Pancreas (tissue), 10 donors: ENCODE results near the gene ZNF592. TPM values are rescaled to one million over a fixed set of nuclear protein-coding genes. Genes with fewer than 3 reads are reported as not detected.

Source experiments
- ATAC-seq, 4 donors: fragments of 200-7000 bp; cut with Tn5 transposase; one replicate each; pipeline versions ENCODE4 v1.8.0 to v1.9.1; 2020; ENCODE audit warnings: mild to moderate bottlenecking in 4 of 4, moderate library complexity in 4 of 4
- DNase-seq, 6 donors: peaks; one replicate each; pipeline ENCODE4 v3.0.0-alpha.2; 2020
- FAIRE-seq: peaks from 2 replicates; lab custom pipeline; 2012; peaks lifted over from hg19 to GRCh38; lab: Jason Lieb, UNC
- H3K27ac ChIP-seq, 4 donors: fragments of 200-600 bp; sonication (generic); 1 replicate in 3 of 4; 2 replicates in 1 of 4; pipeline versions ENCODE4 v1.5.0 to v1.8.0; 2020
- H3K27me3 ChIP-seq, 4 donors: fragments of 200-600 bp; one replicate each; pipeline ENCODE4 v1.8.0; 2021
- H3K36me3 ChIP-seq, 3 donors: fragments of 200-600 bp; sonication (generic) in 1 of 3; one replicate each; pipeline versions ENCODE4 v1.5.0 to v1.8.0; 2020 to 2021
- H3K4me1 ChIP-seq, 3 donors: fragments of 200-600 bp; one replicate each; pipeline ENCODE4 v1.8.0; 2021
- H3K4me3 ChIP-seq, 4 donors: fragments of 200-600 bp; sonication (generic) in 2 of 4; one replicate each; pipeline versions ENCODE4 v1.5.0 to v1.8.0; 2020 to 2021
- H3K9me3 ChIP-seq, 4 donors: fragments of 200-600 bp; one replicate each; pipeline ENCODE4 v1.8.0; 2021
- WGBS, 2 donors: extraction: QIAGEN DNeasy Blood & Tissue Kit; methylation state at CpG; one replicate each; pipeline ENCODE4 v1.1.7; 2013; 5-methylcytosine and 5-hydroxymethylcytosine counted together
- intact Hi-C, 3 donors: fragments of 100-400 bp; cut with DNase I; formaldehyde crosslinking; loops; one replicate each; pipeline versions ENCODE4 v1.11.1 to v1.14.2; 2022
- polyA plus RNA-seq, 2 donors: library from polyadenylated mRNA; stranded (reverse); fragments of 200-250 nt; gene quantifications; one replicate each; pipeline ENCODE4 v1.2.3, GENCODE V29; 2013
- total RNA-seq, 6 donors: library from RNA; stranded (reverse); fragmentation: NEBNext Ultra II Directional in 4 of 6; extraction: Animal tissue kit (Norgen Biotek cat#: 25700) in 4 of 6; gene quantifications; one replicate each; pipeline versions ENCODE4 v1.2.1 to v1.2.4, GENCODE V29; 2021 to 2023
- TF ChIP-seq, protein P1 (sequence below), 4 donors: fragments of 200-600 bp; sonication (generic) in 3 of 4; IDR thresholded peaks; one replicate each; pipeline versions ENCODE4 v1.5.0 to v1.8.0; 2021; ENCODE audit warnings: antibody characterized with exemption in 4 of 4
- donor health status: healthy with polysubstance abuse.
- donor health status: DM: no; HTN: no; CAD: no; lungs with moderate emphysema.
- donor health status: DM: no; HTN: no; CAD: no.
- donor health status: control.
- donor health status: control.
- donor health status: Bipolar disorder and iron deficiency.
- donor health status: DM: yes; HTN: yes; CAD: no.
- donor health status: DM: no; HTN: no; CAD: no.
- donor health status: DM: no; HTN: no; CAD: no.
- donor health status: DM: yes; HTN: yes; CAD: no.

ZNF592 gene
- total and polyA plus RNA-seq, 8 donors, result 9.1 to 16.6 (median 12.0) TPM

DNA sequence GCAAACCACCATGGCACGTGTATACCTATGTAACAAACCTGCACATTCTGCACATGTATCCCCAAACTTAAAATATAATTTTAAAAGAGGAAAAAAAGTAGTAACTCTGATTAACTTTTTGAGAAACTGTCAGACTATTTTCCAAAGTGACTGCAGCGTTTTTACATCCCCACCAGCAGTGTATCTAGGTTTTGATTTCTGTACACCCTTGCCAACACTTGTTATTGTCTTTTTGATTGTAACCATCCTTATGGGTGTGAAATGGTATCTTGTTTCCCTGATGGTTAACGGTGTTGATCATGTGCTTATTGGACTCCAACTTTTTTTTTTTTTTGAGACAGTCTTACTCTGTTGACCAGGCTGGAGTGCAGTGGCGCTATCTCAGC lies 45.8 kb downstream of the ZNF592 start:
- no peak for DNase-seq
- FAIRE-seq, result no peak
- H3K9me3 ChIP-seq, result no peaks in the 10 kb centered on the region
- WGBS, 2 donors, result 93 to 97% methylated on average over 4 of the region's 4 CpGs
- H3K27ac ChIP-seq, result no peak overlapping the region
- H3K36me3 ChIP-seq, result peaks cover 7 to 32% (median 12%) of the 10 kb centered on the region in 3 donors
- ATAC-seq, result no peak
- no peaks in the 10 kb centered on the region for H3K27me3 ChIP-seq
- intact Hi-C loops, result no loop called here
- H3K4me1 ChIP-seq, result no peaks in the 10 kb centered on the region
- H3K4me3 ChIP-seq, result no peak overlapping the region
- TF ChIP-seq, protein P1, sequence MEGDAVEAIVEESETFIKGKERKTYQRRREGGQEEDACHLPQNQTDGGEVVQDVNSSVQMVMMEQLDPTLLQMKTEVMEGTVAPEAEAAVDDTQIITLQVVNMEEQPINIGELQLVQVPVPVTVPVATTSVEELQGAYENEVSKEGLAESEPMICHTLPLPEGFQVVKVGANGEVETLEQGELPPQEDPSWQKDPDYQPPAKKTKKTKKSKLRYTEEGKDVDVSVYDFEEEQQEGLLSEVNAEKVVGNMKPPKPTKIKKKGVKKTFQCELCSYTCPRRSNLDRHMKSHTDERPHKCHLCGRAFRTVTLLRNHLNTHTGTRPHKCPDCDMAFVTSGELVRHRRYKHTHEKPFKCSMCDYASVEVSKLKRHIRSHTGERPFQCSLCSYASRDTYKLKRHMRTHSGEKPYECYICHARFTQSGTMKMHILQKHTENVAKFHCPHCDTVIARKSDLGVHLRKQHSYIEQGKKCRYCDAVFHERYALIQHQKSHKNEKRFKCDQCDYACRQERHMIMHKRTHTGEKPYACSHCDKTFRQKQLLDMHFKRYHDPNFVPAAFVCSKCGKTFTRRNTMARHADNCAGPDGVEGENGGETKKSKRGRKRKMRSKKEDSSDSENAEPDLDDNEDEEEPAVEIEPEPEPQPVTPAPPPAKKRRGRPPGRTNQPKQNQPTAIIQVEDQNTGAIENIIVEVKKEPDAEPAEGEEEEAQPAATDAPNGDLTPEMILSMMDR (IDR thresholded peaks at IDR 0.05), result no peak

DNA sequence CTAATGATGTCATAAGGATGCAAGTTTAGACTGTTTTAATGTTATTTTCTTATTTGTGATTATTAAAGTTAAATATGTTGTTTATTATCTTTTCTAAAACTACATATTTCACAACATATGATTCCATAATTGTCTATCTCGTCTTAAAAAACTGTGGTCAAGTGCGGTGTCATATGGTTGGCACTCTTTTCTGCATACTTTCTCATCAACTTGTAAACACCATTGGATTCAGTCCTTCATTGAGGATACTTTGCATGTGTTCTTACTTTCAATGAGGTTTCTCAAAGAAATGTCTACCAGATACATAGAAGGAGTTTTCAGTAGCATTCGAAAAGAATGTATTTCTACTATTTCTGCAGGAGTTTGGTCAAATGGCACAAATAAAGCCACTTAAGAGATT lies 46.8 kb downstream of the ZNF592 start:
- Histone ChIP-seq H3K4me1 (no peaks in the 10 kb centered on the region), H3K9me3 (no peaks in the 10 kb centered on the region), H3K27ac (no peak overlapping the region), H3K4me3 (no peak overlapping the region), H3K27me3 (no peaks in the 10 kb centered on the region), H3K36me3 (peaks cover 12 to 43% (median 23%) of the 10 kb centered on the region in 3 donors)
- FAIRE-seq, result no peak
- intact Hi-C loops, result loop anchor here in 1 of 3 donors (5.0 kb wide), 1 partner anchor 38 kb away; no protein-coding TSS in a partner anchor
- TF ChIP-seq, protein P1 (IDR thresholded peaks at IDR 0.05), result no peak
- DNase-seq, result no peak
- WGBS, 2 donors, result 88 to 95% methylated on average over 3 of the region's 3 CpGs
- ATAC-seq, result no peak

DNA sequence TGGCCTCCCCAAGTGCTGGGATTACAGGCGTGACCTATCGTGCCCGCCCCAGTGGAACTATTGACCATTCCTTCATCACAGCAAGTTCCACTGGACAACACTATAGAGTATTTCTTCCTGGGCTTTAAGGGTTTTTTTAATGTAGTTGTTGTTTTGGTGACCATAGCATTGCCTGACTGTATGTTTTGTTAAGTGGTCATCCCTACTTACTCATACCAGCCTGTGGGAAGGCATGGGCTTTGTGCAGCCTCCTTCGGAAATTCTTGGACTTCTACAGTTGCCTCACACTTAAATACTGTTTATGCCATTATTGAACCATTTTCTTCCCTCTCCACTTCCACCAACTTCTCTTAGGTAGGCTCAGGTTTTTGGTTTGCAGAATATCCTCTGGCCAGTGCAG lies 48.8 kb downstream of the ZNF592 start:
- FAIRE-seq (no peak), ATAC-seq (no peak), DNase-seq (no peak)
- Histone ChIP-seq H3K27ac (no peak overlapping the region), H3K36me3 (peaks cover 12 to 52% (median 30%) of the 10 kb centered on the region in 3 donors), H3K27me3 (no peaks in the 10 kb centered on the region), H3K4me1 (no peaks in the 10 kb centered on the region), H3K4me3 (no peak overlapping the region), H3K9me3 (no peaks in the 10 kb centered on the region)
- intact Hi-C loops, result loop anchor here in 1 of 3 donors (5.0 kb wide), 1 partner anchor 40 kb away; no protein-coding TSS in a partner anchor
- TF ChIP-seq, protein P1 (IDR thresholded peaks at IDR 0.05), result no peak
- 96 to 99% methylated on average over 4 of the region's 4 CpGs for WGBS, 2 donors

DNA sequence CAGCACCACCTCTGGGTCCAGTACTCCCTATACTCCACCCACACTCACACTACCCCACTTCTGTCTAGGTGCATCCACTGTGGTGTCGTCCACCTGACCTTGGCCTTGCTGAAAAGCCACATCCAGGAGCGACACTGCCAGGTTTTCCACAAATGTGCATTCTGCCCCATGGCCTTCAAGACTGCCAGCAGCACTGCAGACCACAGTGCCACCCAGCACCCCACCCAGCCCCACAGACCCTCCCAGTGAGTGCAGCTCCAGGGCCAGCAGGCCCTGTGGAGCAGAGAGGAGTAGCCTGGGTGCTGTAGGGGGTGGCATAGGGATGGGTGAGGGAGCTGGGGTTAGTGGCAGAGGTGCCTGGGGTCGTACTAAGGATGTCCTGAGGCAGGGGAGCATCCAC lies 49.4 kb downstream of the ZNF592 start:
- no peak overlapping the region for H3K4me3 ChIP-seq
- ATAC-seq, result no peak
- peaks cover 12 to 51% (median 30%) of the 10 kb centered on the region in 3 donors for H3K36me3 ChIP-seq

More for the DNA sequence above, 49.4 kb downstream of the ZNF592 start:
- DNase-seq (no peak), FAIRE-seq (no peak)
- intact Hi-C loops, result loop anchor here in 1 of 3 donors (5.0 kb wide), 1 partner anchor 40 kb away; no protein-coding TSS in a partner anchor
- 79 to 85% methylated on average over 3 of the region's 3 CpGs for WGBS, 2 donors
- H3K27ac ChIP-seq, result no peak overlapping the region
- H3K27me3 ChIP-seq, result no peaks in the 10 kb centered on the region
- H3K9me3 ChIP-seq, result no peaks in the 10 kb centered on the region
- TF ChIP-seq, protein P1 (IDR thresholded peaks at IDR 0.05), result no peak
- no peaks in the 10 kb centered on the region for H3K4me1 ChIP-seq
